ENCODE results near the gene TMEM240.

TMEM240 gene

DNA sequence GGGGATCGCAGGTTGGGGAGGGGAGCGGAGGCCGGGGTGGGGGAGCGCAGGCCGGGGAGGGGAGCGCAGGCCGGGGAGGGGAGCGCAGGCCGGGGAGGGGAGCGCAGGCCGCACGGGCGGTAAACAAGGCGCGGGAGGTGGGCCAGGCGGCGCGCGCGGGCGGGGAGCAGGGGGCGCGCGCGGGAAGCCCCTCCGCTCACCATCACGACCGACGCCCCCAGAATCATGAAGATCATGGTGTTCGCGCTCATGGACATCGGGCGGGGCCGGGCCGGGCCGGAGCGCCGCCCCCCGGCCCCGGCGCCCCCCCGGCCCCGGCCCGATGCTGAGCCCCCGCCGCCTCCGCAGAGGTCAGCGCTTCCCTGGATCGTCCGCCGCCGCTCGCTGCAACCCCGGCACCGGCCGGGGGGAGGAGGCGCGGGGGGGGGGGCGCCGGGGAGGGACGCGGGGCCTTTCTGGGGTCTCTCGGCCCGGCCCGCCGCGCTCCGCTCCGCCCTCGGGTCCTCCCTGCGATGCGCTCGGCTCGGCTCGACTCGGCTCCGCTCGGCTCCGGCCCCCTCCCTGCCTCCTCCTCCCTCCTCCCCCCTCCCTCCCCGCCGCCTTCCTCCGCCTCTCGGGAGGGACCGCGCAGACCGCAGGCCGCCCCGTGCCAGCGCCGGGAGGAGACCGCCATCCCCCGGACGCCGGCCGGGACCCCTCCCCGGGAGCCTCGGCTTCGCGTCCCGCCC, at the start of gene TMEM240:
Gene TMEM240, minus strand, starts transcription at position 535 of the 728 bp plus-strand sequence. Its CDS starts 278 bp downstream, at position 257.
- peak; percentile 43 to 55 for DNase-seq (ENCODE audit: low read depth in 2 of 2)

DNA sequence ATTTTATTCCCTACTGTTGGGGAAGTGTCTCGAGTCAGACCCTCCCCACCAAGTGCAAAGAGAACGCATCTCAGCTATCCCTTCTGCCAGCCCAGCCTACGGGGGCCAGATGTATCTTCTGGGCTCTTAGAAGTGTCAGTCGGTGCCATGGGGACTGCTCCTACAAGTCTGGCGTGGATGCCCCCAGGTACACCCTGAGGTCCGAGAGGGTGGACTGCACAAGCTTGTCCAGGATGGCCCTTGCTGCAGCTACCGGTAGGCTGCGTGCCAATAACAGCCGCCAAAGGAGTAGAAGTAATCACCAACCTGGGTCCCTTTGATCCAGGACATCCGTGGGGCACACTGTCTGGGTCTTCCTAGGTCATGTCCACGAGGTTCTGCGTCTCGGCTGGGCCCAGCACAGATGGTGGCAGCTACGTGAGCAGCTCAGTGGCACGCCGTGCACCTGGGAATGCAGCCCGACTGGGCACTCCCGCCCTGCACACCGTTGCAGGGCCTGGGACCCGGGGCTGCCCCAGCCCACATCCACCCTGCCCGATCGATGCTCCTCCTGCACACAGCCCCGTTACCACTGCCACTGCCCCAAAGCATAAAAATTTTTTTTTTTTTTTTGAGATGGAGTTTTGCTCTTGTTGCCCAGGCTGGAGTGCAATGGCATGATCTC, 43.1 kb upstream of the TMEM240 start:
- DNase-seq (ENCODE audit: low read depth in 2 of 2), result no peak

DNA sequence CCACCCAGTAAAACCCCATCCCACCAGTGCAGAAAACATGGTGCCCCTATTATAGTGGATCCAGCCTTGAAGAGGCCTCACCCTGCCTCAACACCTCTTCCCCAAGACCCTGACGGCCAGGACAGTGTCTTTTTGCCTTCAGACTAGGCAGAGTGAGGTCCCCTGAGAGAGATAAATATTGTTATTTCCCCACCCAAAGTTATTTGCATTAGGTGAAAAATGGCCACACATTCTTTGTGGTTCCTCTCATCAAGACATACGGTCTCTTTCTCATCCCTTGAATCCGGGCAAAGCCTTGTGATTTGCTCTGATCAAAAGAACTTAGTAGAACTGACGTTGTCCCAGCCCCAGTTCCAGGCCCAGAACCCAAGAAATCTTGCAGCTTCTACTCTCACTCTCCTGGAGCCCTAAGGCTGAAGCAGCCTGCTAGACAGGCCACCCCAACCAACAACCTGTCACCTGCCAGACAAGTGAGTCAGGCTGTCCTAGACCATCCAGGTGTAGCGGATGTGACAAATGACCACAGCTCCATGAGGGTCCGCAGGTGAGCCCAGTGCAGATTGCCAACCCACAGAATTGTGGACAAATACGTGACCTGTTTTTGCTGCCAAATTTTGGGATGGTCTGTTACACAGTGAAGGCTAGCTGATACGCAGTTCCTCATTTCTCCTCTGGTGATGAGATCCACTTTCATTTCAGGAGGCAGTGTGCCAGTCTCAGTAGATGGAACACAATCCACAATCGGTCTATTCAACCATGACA, 42.3 kb upstream of the TMEM240 start:
- DNase-seq (ENCODE audit: low read depth in 2 of 2), result no peak

DNA sequence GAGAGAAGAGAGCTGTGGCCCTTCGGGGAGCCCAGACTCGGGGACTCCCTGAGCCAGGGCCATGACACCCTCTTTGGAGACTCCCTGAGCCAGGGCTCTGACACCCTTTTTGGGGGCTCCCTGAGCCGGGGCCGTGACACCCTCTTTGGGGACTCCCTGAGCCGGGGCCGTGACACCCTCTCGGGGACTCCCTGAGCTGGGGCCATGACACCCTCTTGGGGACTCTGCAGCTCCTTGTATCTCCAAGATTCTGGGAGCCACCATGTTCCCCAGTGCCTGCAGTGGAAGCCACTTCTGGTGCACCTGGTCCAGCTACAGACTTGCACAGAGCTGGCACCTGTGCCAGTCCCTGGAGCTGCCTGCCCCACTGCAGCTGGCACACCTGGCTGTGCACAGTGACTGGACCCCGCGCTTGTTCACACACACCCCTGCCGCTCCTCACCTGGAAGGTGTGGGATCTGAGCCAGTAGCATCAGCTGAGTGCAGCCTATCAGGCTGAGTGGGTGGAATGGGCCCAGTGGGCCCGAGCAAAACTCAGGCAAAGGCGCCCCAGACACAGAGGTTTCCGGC, 38.0 kb upstream of the TMEM240 start:
- DNase-seq (ENCODE audit: low read depth in 2 of 2), result no peak

DNA sequence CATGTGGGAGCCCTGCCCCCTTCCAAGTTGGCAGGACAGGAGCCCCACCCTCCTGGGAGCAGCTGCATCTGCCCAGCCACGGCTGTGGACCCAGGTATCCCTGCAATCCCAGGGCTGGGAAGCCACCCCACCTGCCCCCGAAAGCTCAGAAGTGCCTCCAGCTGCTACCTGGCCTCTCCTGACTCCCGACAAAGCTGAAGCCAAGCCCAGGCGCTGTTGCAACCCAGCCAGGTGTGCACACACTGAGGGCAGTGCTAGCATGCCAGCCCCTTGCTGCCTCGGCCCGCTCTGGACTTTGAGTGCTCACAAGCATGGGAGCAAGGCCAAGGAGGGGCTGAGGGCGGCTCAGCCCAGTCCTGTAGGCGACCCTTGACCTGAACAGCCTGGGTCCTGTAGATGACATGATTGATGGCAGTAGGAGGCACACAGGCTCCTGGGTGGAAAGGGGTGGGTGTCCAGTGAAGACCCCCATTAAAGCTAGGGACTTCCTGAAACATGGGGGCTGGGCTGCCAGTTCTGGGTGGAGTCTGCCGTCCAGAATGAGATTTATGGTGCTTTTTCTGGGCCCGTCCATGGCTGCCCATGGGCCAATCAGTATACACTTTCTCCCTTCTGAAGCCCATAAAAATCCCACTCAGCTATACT, 37.1 kb upstream of the TMEM240 start:
- DNase-seq (ENCODE audit: low read depth in 2 of 2), result no peak

DNA sequence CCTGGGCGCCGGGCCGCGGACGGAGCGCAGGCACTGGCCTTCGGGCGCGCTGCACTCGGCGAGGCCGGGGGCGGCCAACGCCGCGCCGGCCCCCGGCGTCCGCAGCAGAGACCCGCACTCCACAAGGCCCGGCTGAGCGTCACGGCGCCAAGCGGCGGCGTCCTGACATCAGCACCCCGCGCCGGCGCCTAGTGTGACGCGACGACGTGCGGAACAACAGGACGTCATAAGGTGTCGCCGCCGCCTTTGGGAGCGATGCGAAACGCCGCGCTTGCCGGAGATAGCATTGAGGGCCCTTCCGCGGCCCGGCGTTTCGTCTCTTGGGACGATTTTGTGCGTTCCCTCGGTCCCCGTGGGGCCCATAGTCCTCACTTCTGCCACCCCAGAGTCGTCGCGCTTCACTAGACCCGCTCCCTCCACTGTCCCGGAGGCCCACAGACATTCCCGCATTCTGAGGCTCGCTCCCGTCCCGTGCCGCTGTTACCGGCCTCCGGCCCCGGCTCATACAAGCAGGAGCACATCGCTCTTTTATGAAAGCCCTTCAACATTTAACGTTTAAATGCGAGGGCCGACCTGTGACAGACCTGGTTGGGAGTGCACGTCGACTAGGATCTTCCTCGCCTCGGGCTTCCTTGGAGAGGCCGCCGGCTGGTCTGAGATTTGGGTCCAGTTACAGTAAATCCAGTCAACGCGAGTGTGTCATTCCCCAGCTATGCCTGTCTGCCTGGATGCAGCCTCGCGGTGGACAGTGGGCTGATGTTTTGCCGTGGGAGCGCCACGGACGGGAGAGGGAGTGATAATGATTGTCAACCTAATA, 34.5 kb upstream of the TMEM240 start, which contains the start of gene SSU72:
Gene SSU72, minus strand, starts transcription at position 143 of the 817 bp plus-strand sequence. CDS start 306 bp downstream, outside the sequence.
- DNase-seq (ENCODE audit: low read depth in 2 of 2), result peak; percentile 86 to 92

DNA sequence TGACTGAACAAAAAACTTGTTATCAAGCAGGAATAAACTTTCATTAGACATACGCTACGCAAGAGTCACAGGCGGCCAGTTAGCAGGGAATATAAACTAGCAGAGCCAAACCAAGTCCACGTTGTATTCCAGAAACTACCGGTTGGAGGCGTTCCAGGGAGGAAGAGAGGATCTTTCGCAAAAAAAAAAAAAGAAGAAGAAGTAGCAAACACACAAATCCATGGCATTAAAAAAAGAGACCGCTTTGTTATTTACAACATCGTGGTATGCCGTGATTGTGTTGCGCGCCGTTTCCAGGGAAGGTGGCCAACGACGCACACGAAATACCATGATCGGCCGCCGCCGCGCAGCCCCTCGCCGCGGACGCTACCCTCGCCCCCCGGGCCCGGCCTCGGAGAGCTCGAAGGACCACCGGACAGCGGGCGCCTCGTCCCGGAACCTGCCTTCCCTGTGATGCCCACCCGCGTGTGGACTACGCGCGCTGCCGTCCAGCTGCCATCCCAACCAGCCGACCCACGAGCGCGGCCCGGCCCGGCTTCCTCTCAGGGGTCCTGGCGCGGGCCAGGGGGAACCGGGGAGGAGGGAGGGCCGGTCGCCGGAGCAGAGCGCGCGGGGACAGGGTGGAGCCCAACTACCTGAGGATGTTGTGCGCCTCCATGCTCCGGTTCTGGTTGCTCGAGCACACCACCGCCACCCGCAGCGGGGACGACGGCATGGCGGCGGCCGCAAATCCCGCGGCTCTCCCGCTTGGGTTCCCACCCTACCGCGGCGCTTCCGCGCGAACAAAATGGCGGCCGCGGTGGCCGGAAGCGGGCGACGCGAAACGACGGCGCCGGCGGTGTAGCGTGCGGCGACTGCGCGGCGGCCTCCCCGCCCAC, 33.7 kb upstream of the TMEM240 start:
- DNase-seq (ENCODE audit: low read depth in 2 of 2), result peak in 1 of 2 donors; percentile 48

DNA sequence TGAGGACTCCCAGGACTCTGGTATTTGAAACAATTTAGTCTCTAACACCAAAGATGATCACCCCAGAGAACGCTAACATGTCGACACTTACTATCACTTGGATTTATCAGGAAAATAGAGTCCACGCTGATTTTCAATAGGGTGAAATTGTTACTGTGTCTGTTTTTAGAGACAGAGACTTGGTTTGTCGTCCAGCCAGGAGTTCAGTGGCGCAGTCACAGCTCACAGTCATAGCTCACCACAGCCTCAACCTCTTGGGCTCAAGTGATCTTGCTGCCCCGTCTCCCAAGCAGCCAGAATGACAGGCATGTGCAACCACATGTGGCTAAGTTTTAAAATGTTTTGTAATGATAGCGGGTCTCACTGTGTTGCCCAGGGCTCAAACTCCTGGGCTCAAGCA, 28.9 kb upstream of the TMEM240 start:
- DNase-seq (ENCODE audit: low read depth in 2 of 2), result no peak

DNA sequence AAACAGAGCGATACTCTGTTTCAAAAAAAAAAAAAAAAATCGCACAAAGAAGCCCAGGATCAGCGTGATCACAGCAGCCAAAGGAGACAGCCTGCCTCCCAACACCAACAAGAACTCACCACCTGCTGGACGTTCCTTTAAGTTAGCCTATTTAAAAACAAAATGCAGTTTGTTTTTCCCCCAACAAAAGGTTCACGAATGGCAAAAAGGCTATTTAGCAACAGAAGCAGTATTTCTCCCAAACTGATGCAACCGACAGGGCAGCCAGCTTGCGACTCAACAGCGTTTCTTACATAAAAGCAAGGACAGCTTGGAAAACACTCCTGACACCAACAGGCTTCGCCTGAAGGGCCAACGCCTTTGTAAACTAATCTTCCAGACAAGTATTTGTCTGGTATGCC, 27.5 kb upstream of the TMEM240 start:
- no peak for DNase-seq (ENCODE audit: low read depth in 2 of 2)

DNA sequence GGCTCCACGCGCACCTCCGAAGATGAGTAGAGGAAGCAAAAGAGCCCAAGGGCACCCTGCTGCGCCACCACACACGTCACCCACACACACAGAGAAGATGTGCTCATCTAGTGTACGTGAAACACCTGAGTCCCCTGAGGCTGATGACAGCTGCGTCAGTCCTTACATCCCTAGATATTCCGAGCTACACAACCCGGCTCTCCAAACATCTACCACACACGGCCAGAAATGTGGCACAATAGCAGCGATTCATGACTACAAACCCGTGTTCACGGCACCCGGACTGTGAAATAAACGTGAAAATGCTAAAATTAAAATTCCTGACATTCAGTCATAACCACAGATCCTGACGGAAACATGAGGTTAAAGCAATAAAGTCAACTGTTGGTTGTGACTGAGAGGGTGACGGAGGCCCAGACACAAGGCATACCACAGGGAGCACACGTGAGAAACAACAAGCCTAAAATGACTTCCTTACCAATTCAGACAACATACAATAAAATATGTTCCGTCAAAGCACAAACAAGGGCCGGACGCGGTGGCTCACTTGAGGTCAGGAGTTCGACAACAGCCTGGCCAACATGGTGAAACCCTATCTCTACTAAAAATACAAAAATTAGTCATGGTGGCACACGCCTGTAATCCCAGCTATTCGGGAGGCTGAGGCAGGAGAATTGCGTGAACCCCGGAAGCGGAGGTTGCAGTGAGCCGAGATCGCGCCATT, 26.9 kb upstream of the TMEM240 start:
- no peak for DNase-seq (ENCODE audit: low read depth in 2 of 2)

DNA sequence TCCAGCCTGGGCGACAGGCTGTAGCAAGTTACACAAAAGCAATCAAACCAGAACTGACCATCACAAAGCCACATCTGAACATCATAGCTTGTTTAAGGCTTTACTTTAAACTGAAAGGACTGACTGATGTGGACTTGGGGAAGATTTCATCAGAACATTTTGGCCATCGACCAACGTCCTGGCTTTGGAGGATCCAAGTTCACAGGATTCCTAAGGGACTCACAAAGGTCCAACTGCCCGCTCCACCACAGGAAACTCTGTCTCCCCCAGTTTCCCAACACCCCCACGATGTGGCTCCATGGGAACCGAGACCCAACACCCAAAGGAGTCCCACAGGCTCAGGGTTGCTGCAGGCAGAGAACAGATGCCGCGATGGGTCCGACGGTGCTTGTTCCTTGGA, 24.9 kb upstream of the TMEM240 start:
- DNase-seq (ENCODE audit: low read depth in 2 of 2), result no peak

DNA sequence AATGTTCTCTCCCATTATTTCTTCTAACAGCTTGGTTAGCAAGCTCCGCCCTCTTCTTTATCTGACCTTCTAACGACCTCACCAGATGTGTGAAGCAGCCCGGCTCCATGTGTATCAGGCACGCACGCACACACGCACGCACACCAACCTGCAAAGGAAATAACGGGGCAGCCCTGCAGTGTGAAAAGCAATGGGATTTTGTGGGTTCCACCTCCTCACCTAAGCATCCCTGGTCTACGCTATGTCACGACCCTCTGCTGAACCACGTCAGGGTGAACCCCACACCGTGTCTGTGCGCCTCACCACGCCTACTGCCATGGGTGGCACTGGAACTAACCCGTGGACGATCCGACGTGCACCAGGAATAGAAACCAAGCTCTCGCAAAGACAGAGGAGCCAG, 23.8 kb upstream of the TMEM240 start:
- no peak for DNase-seq (ENCODE audit: low read depth in 2 of 2)

DNA sequence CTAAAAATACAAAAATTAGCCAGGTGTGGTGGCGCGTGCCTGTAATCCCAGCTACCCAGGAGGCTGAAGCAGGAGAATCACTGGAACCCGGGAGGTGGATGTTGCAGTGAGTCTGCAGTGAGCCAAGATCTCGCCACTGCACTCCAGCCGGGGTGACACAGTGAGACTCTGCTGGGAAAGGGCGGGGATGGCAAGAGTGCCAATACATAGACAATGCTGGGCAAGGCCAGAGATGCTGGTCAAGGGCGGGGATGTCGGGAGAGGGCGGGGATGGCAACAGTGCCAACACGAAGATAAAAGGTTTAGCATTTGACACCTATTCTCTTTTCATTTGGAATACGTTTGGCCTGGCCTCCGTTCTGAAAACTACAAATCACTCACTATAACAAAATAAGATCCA, 23.3 kb upstream of the TMEM240 start:
- no peak for DNase-seq (ENCODE audit: low read depth in 2 of 2)

DNA sequence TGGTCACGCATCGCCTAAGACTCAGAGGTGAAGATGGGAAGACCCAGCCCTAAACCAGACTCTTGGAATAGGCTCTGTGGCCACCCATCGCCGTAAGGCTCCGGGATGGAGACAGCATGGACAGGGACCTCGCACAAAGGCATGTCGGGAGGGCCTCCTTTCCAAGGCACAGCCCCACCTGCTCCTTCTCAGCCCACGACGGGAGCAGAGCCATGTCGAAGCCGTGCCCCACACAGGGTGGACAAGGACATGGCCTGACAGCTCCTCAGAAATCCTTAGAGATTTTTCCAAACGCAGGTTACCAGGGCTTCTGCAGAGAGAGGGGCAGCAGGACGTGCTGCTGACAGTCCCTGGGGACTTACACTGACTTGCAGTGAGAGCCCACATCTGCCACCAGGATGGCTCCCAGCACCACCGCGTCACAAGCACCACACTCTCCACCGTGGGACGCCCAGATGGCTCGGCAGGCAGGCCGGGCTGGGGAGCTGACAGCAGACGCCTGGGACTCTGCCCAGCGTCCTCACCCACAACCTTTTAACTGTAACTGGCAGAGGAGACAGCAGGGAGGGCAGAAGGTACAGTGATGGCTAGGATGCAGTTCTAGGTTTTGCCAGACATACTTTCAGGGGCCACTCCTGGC, 22.3 kb upstream of the TMEM240 start:
- DNase-seq (ENCODE audit: low read depth in 2 of 2), result no peak

DNA sequence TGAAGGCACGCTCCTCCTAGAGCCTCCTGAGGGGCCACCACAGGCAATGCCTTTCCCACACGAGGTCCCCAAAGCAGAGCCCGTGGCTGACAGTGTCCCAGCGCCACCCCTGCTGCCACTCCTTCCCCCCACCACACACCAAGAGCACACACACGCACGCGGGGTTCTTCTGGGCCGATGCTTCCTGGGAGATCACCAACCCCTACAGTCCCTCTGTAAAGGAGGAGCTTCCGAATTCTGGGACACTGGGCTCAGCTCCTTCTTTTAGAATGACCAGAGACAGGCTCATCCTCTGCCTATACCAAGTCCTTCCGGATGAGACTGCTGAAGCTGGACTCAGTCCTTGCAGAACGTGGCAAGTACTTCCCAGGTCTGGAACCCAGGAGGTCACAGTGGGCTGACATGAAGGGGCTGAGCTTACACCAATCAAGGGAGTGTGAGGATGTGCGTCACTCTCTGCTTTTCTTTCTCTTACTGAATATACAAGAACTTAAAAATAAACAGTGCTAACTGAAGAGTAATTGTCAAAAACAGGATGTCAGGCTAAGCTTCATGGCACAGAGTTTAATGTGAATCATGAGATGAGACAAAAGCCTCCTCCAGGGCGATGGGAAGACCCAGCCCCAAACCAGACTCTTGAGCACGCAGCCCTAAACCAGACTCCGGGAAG, 21.5 kb upstream of the TMEM240 start:
- no peak for DNase-seq (ENCODE audit: low read depth in 2 of 2)

DNA sequence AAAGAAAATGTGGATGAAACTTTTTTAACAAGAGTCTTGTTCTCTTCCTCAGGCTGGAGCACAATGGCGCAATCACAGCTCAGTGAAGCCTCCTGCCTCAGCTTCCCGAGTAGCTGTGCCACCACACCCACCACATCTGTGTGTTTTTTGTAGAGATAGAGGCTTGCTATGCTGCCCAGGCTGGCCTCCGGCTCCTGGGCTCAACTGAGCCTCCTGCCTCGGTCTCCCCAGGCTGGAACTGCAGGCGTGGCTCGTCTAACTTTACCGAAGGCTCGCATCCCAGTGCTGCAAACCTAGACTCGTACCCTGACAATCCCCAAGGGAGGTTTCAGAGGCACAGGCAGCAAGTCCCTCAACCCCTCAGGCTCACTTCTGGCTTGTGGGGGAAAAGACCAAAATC, 19.8 kb upstream of the TMEM240 start:
- no peak for DNase-seq (ENCODE audit: low read depth in 2 of 2)

DNA sequence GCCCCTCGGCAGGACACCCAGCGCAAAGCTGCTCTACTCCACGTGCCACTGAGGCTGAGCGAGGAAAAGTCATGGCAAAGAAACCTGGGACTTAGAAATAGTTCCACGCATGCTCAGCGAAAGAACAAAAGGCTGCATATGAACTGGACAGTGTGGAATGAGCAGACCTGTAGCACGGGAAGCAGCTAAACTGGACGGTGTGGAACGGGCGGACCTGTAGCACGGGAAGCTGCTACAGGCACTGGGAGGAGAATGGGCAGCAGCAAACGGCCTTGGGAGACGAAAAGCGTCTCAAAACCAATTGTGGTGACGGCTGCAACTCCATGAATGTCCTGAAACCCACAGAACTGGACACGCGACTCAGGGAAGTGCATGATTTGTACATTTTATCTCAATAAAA, 18.6 kb upstream of the TMEM240 start:
- DNase-seq (ENCODE audit: low read depth in 2 of 2), result no peak

DNA sequence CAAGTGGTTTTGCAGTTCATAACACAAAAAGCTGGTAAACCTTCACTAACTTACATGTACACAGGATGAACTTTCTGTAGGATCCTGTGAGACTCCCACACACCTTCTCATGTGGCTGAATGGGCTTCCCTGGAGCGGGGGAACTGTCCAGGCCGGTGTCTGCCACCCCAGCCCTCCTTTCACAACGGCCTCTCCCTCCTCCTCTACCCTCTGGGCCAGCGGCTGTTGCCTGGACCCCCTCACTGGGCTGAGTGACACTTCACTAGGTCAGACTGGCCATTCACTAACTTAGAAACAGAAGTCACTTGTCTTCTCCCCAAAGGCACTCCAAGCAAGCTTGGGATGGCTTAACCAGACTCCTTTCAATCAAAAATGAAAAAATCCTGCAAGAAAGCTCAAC, 18.2 kb upstream of the TMEM240 start:
- no peak for DNase-seq (ENCODE audit: low read depth in 2 of 2)

All from stimulated activated CD4-positive, alpha-beta T cell treated with anti-CD3 and anti-CD28 coated beads, Interleukin-1b, Interleukin-23, amount 100 ng/mL, for 4 hours (primary cell).